HG03103 (cell line): ENCODE measurements around the gene PMF1.
A peak's percentile ranks its signal among the peaks of the same experiment; 100 is the strongest.

Experiments used
- ATAC-seq: cut with Tn5 transposase; IDR thresholded peaks from one replicate; pipeline ENCODE4 v1.9.1; 2021; ENCODE audit warnings: low read depth; ENCODE audit not compliant: unreplicated experiment

PMF1 gene

DNA sequence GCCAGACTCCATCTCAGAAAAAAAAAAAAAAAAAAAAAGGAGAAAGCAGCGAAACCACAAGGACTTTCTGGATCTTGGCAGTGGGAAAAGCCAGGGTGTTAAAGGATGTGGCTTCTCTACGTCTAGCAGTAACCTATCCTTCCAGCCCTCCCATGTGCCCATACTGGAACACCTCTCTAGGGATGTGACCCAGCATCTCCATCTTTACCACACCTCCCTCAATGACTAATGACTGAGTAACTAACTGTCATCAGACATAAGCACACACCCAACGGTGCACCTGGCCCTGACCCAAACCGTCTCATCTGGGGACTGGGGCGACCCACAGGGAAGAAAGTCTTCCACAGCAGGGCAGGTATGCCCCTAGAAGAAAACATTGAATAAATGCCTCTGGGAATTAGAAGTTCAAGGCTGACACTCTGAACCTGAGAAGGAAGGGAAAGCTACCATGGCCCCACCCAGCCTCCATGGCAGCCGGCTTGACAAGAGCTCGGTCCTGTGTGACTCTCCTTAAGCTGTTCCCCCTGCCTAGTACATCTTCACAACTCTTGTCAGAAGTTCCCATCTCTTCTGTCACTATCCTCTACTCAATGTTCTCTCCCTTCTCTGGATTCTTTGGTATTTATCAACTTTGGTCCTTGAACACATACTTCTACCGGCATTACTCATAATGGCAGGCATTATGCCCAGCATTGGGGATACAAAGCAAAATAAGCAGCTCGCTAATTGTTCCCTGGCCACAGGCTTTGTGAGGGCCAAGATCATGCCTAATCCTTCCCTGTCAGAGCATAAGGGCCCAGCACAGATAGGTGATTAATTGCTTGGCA lies 49.9 kb downstream of the PMF1 start:
- ATAC-seq = no peak

GRCh38 chr1:156263288-156263655 lies 50.5 kb downstream of the PMF1 start:
- no peak for ATAC-seq

GRCh38 chr1:156266051-156266450 lies 53.2 kb downstream of the PMF1 start:
- no peak for ATAC-seq

- no peak for ATAC-seq
Measured at GRCh38 chr1:156268336-156268735, 55.5 kb downstream of the PMF1 start.

GRCh38 chr1:156270314-156270713 lies 57.5 kb downstream of the PMF1 start:
- ATAC-seq = no peak

DNA sequence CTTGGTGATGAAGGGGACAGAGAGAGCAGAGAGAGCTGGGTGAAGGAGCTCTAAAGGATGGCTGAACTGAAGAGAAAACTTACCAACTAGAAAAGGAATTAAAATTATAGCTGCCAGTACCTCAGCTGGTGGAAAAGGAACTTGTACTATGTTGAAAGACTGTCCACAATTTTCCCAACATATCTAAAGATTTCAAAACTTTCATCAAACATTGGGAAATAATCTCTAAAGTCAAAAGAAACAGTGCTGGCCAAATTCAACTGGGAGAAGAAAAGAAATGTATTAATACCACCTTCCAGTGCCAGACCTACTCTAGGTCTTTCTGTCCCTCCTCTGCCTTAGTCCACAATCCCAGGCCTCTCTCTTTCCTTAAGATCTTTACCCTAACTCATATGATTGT lies 63.7 kb downstream of the PMF1 start:
- ATAC-seq = no peak

- no peak for ATAC-seq
Measured at GRCh38 chr1:156276966-156277381, 64.2 kb downstream of the PMF1 start.

GRCh38 chr1:156279837-156280236 lies 67.0 kb downstream of the PMF1 start:
- no peak for ATAC-seq

DNA sequence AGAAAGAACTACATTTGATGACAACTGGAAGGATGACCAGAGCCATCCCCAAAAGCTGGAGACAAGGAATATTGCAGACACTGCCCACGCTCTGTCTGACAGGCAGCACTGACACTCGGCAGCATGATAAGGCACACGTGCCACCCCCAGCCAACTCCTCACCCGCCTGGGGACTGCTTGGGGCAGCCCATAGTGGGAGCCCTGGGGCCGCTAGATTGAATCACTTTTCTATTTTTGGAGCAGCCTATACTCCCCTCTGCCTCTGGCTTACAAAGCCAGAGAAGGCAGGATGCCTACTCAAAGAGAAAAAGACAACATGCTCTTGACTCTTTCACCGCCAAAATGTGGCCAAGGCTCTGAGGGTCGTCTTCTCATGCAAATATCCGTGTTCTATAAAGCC lies 68.5 kb downstream of the PMF1 start:
- no peak for ATAC-seq

GRCh38 chr1:156281693-156282478 lies 69.1 kb downstream of the PMF1 start:
- no peak for ATAC-seq

DNA sequence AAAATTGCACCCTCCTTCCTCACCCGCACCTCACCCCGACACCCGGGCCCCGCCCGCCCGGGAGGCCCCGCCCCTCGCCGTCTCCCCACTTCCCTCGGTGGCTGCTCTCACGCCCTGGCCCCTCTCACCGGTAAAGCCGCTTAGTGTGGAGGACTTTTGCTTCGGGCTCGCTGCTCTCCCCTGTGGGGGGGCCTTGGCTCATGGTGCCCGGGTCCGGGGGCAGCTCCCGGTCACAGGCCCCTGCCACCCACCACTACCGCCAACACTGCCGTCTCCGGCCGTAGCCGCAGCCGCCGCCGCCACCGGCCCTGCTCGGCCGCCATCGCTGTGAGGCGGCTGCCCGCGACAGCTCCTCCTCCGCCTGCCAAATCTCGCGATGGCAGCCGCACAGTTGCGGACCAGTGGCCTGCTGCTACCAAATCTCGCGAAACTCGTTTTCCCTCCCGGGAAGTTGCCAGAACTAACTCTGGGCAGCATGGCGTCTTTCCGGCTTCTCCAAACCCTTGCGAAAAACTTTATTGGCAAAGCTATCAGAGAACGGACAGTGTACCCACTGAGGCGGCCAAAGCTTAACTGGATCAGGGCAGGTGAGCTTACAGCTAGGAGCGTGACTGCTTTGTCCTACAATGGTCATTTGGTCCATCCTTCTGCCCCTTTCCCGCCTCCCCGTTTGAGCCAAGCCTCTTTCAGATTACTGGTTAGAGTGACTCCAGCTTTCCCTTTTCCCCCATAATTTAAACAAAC lies 69.8 kb downstream of the PMF1 start, which contains the start of gene SMG5:
TSS of gene SMG5 (minus strand) at position 347 of the 744 bp plus-strand sequence. CDS start at position 202, 145 bp downstream.
- peak; percentile 78 for ATAC-seq

DNA sequence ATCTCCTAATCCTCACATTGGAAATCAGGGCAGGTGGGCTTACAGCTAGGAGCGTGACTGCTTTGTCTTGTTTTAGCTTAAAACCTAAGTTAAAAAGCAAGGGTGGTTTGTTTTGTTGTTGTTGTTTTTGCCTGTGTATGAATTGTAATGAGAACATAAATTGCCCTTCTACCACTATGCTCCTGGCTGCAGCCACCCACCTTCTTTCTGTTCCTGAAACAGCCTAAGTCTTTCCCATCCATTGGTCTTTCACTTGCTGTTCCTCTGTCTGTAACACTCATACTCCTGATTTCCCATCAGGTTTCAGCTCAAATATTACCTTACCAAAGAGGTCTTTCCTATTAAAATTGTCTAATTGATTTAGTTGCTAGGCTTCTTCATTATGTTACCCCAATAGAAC lies 70.7 kb downstream of the PMF1 start:
- no peak for ATAC-seq

- ATAC-seq = no peak
Measured at GRCh38 chr1:156284112-156284511, 71.3 kb downstream of the PMF1 start, which contains the start of gene TMEM79. Gene TMEM79, plus strand, starts transcription at chr1:156284325. Its CDS starts 902 bp downstream, at chr1:156285227.

DNA sequence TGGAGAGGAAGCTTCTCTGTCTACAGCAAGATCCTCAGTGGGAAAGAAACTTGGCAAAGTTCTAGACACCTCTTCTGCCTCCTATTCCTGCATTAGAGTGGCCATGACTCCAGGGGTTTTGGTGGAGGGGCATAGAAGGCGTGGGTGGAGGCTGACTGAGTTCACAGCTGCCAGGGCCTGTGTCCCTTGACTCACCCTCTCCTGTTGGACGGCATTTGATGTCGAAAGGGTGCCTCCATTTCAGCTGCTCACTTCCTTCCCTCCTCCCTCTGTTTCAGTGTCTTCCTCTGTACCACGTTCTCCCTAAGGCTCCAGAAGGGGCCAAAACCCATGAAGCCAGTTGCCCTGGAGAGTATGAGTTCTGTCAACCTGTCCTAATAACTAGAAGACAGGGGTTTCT lies 72.0 kb downstream of the PMF1 start:
- ATAC-seq = no peak

DNA sequence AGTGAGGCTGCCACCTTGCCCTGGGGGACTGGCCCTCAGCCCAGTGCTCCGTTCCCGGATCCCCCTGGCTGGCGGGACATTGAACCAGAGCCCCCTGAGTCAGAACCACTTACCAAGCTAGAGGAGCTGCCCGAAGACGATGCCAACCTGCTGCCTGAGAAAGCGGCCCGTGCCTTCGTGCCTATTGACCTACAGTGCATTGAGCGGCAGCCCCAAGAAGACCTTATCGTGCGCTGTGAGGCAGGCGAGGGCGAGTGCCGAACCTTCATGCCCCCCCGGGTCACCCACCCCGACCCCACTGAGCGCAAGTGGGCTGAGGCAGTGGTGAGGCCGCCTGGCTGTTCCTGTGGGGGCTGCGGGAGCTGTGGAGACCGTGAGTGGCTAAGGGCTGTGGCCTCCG lies 72.6 kb downstream of the PMF1 start:
- no peak for ATAC-seq

DNA sequence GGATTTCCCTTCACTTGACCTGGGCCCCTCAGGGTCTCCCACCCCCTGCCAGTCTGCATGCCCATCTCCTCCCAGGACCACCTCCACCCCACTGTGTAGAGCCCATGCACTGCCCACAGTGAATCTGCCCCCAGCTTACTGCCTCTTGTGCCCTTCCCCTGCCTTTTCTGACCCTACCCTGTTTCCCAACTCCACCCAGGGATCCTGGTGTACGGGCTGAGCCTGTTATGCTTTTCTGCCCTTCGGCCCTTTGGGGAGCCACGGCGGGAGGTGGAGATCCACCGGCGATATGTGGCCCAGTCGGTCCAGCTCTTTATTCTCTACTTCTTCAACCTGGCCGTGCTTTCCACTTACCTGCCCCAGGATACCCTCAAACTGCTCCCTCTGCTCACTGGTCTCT lies 73.3 kb downstream of the PMF1 start:
- ATAC-seq = no peak
